H1 (cell line): ENCODE data around the gene ACAD11. TPM values are rescaled to one million over a fixed set of nuclear protein-coding genes. Genes with fewer than 3 reads are reported as not detected.

ENCODE experiments used
- ATF2 ChIP-seq: IDR thresholded peaks from 2 replicates; pipeline ENCODE4 v1.6.1; 2012; ENCODE audit warnings: low read length, inconsistent platforms
- CHD7 ChIP-seq: fragments of 300-600 bp; sonication (generic); IDR thresholded peaks from 2 replicates; pipeline ENCODE4 v1.7.1; 2012; ENCODE audit warnings: low read length, moderate library complexity, mild to moderate bottlenecking, inconsistent platforms; ENCODE audit not compliant: insufficient replicate concordance
- CTCF ChIP-seq, 3 experiments: IDR thresholded peaks; 1 replicate in 2 of 3; 2 replicates in 1 of 3; pipeline versions ENCODE4 v1.5.1 to v1.6.1; 2011; ENCODE audit warnings: low read length in 3 of 3, mild to moderate bottlenecking in 3 of 3, inconsistent platforms in 2 of 3, low read depth in 1 of 3, moderate library complexity in 1 of 3; ENCODE audit not compliant: insufficient read depth in 1 of 3; ENCODE audit errors: control extremely low read depth in 1 of 3
- EGR1 ChIP-seq: IDR thresholded peaks from 2 replicates; pipeline ENCODE4 v1.6.1; 2011; ENCODE audit warnings: low read depth, low read length, borderline replicate concordance
- MAFK ChIP-seq: IDR thresholded peaks from 2 replicates; pipeline ENCODE4 v1.6.1; 2012; ENCODE audit warnings: low read depth, mild to moderate bottlenecking, improper control_type of control experiment, low read length
- NANOG ChIP-seq: IDR thresholded peaks from 2 replicates; pipeline ENCODE4 v1.6.1; 2011; ENCODE audit warnings: low read length, low read depth, mild to moderate bottlenecking, inconsistent platforms; ENCODE audit not compliant: insufficient read depth, poor library complexity, severe bottlenecking
- TEAD4 ChIP-seq: IDR thresholded peaks from 2 replicates; pipeline ENCODE4 v1.6.1; 2012; ENCODE audit warnings: low read depth, low read length, inconsistent platforms, mixed read lengths
- polyA plus RNA-seq, 7 experiments: library from polyadenylated mRNA; depleted of rRNA in 3 of 7; stranded (reverse) in 5 of 7; unstranded in 2 of 7; fragments of >200 nt in 5 of 7; fragments of 200-250 nt in 2 of 7; gene quantifications; 1 replicate in 5 of 7; 2 replicates in 1 of 7; 4 replicates in 1 of 7; pipeline versions ENCODE4 v1.2.1 to v1.2.3, GENCODE V29; 2011 to 2013; ENCODE audit warnings: missing spikeins in 2 of 7, mixed read lengths in 2 of 7
- total RNA-seq: library from RNA; stranded (reverse); fragmentation: NEBNext Ultra II Directional; extraction: Animal tissue kit (Norgen Biotek cat#: 25700); gene quantifications from 2 replicates; pipeline ENCODE4 v1.2.1, GENCODE V29; 2021

ACAD11 gene
- total and polyA plus RNA-seq, 2 of the 8 experiments (the other 6 are each of a cell fraction or from before 2014, with no cell fraction given): 5.5 to 11.0 TPM

GRCh38 chr3:132623646-132624045 lies 36.0 kb downstream of the ACAD11 start (continued):
- TF ChIP-seq CHD7 (no peak), TEAD4 (no peak), EGR1 (no peak), CTCF (IDR thresholded peaks at IDR 0.05; ENCODE audit: control extremely low read depth in 1 of 3, insufficient read depth in 1 of 3, low read depth in 1 of 3, low read length in 3 of 3) (no peak), MAFK (no peak), ATF2 (no peak), NANOG (no peak)
